SU-DHL-6 (cell line): ENCODE measurements around the gene OR4M2.
"Not testable (repeated sequence)": the region's sequence is repeated elsewhere in the genome, so short reads cannot be mapped to it uniquely, and the experiment has no call there.

Experiments used
- CTCF ChIP-seq: fragments of 200-600 bp; sonication (generic); IDR thresholded peaks from one replicate; pipeline ENCODE4 v1.5.1; 2017; ENCODE audit warnings: antibody characterized with exemption, mild to moderate bottlenecking, low read length, moderate library complexity; ENCODE audit not compliant: insufficient read depth, poor library complexity, severe bottlenecking
- EZH2phosphoT487 ChIP-seq: fragments of 200-600 bp; sonication (generic), shearing (Covaris generic); conservative IDR thresholded peaks from 2 replicates; pipeline ENCODE4 v1.6.1; 2018; ENCODE audit warnings: mild to moderate bottlenecking, antibody characterized with exemption, low read length, moderate library complexity, mixed read lengths

- TF ChIP-seq CTCF, EZH2phosphoT487: not testable (repeated sequence)
These were observed 41.7 kb downstream of the OR4M2 start for GRCh38 chr15:22122033-22122432.
